GM12878 (cell line): ENCODE measurements around the gene ALCAM. TPM values are rescaled to one million over a fixed set of nuclear protein-coding genes. Genes with fewer than 3 reads are reported as not detected.

ENCODE experiments used
- ATAC-seq: fragments of 200-7000 bp; cut with Tn5 transposase; 3 replicates; pipeline ENCODE4 v1.9.1; 2020; ENCODE audit warnings: mild to moderate bottlenecking, moderate library complexity
- BruUV-seq: library from RNA; stranded (reverse); fragments of 400-500 nt; replicated peaks from 2 replicates; lab custom pipeline; 2021; lab: Mats Ljungman, UMichigan
- CTCF ChIA-PET: fragments of 300-600 bp; sonication (Branson Sonifier 250); formaldehyde crosslinking; extraction: SDS; loops from one replicate; lab custom pipeline; 2021; ENCODE audit warnings: inconsistent platforms; lab: Yijun Ruan, JAX
- POLR2A ChIA-PET: fragments of 350-600 bp; formaldehyde crosslinking; extraction: SDS; loops from one replicate; lab custom pipeline; 2021; ENCODE audit warnings: inconsistent platforms; lab: Charles Lee
- RAD21 ChIA-PET: fragments of 300-600 bp; sonication (Branson Sonifier 250); formaldehyde crosslinking; loops from one replicate; lab custom pipeline; 2023; ENCODE audit warnings: antibody characterized with exemption; ENCODE audit not compliant: unreplicated experiment; lab: Charles Lee
- SMC1A ChIA-PET: fragments of 300-600 bp; sonication (Branson Sonifier 250); formaldehyde crosslinking; loops from one replicate; lab custom pipeline; 2023; ENCODE audit not compliant: unreplicated experiment, uncharacterized antibody; lab: Charles Lee
- DNase-seq: peaks from one replicate; pipeline ENCODE4 v3.0.0-alpha.2; 2011; ENCODE audit warnings: low read depth, low spot score
- FAIRE-seq: peaks from 3 replicates; lab custom pipeline; 2011; peaks lifted over from hg19 to GRCh38; lab: Jason Lieb, UNC
- H2AFZ ChIP-seq: 2 replicates; pipeline ENCODE4 v1.6.0; 2011; ENCODE audit warnings: low read depth, low read length, control low read depth; ENCODE audit not compliant: control insufficient read depth
- H3K27ac ChIP-seq: 2 replicates; pipeline ENCODE4 v1.5.1; 2011; ENCODE audit warnings: control low read depth; ENCODE audit not compliant: control insufficient read depth, insufficient read depth
- H3K27me3 ChIP-seq, 2 experiments: replicated peaks in 1 of 2; 2 replicates each; pipeline versions ENCODE4 v1.6.0 to v1.6.1; 2011; ENCODE audit warnings: low read length in 1 of 2; ENCODE audit not compliant: control insufficient read depth in 2 of 2, insufficient read depth in 2 of 2
- H3K36me3 ChIP-seq, 2 experiments: 2 replicates each; pipeline ENCODE4 v1.5.1; 2011; ENCODE audit warnings: low read length in 1 of 2; ENCODE audit not compliant: control insufficient read depth in 2 of 2, insufficient read depth in 2 of 2
- H3K4me1 ChIP-seq: 2 replicates; pipeline ENCODE4 v1.6.1; 2011; ENCODE audit warnings: mild to moderate bottlenecking, low read length, moderate library complexity, mixed read lengths; ENCODE audit not compliant: control insufficient read depth, insufficient read depth
- H3K4me2 ChIP-seq: 2 replicates; pipeline ENCODE4 v1.6.0; 2011; ENCODE audit warnings: control low read depth; ENCODE audit not compliant: control insufficient read depth, insufficient read depth
- H3K4me3 ChIP-seq: fragments of 200-600 bp; sonication (generic); 2 replicates; pipeline ENCODE4 v1.5.1; 2016
- H3K79me2 ChIP-seq: 2 replicates; pipeline ENCODE4 v1.6.0; 2011; ENCODE audit warnings: low read length; ENCODE audit not compliant: control insufficient read depth, insufficient read depth
- H3K9ac ChIP-seq: 2 replicates; pipeline ENCODE4 v1.8.0; 2011; ENCODE audit warnings: low read length, control low read depth, mixed read lengths; ENCODE audit not compliant: control insufficient read depth, insufficient read depth
- H3K9me3 ChIP-seq: replicated peaks from 3 replicates; pipeline ENCODE4 v1.5.1; 2011; ENCODE audit warnings: mild to moderate bottlenecking, low read length; ENCODE audit not compliant: control insufficient read depth, insufficient read depth
- H4K20me1 ChIP-seq: 2 replicates; pipeline ENCODE4 v1.6.0; 2011; ENCODE audit not compliant: control insufficient read depth, insufficient read depth
- CTCF ChIP-seq, 3 experiments: IDR thresholded peaks in 2 of 3; conservative IDR thresholded peaks in 1 of 3; 2 replicates each; pipeline ENCODE4 v1.5.1; 2011; ENCODE audit warnings: low read depth in 3 of 3, low read length in 3 of 3, mild to moderate bottlenecking in 3 of 3, control low read depth in 2 of 3, moderate library complexity in 2 of 3, inconsistent platforms in 1 of 3, mixed read lengths in 1 of 3; ENCODE audit not compliant: control insufficient read depth in 2 of 3, insufficient read depth in 1 of 3; ENCODE audit errors: extremely low read depth in 1 of 3
- IRF3 ChIP-seq: fragments of 450-650 bp; IDR thresholded peaks from 2 replicates; pipeline ENCODE4 v1.6.1; 2014; ENCODE audit warnings: mild to moderate bottlenecking
- IRF4 ChIP-seq: IDR thresholded peaks from 2 replicates; pipeline ENCODE4 v1.6.1; 2011; ENCODE audit warnings: low read depth, low read length
- JUNB ChIP-seq: IDR thresholded peaks from 2 replicates; pipeline ENCODE4 v1.6.1; 2016; ENCODE audit warnings: antibody characterized with exemption, mild to moderate bottlenecking
- NR2C2 ChIP-seq: IDR thresholded peaks from 2 replicates; pipeline ENCODE4 v1.6.1; 2011; ENCODE audit warnings: borderline replicate concordance, low read depth; ENCODE audit not compliant: control insufficient read depth, insufficient read length
- PAX8 ChIP-seq: fragments of 450-650 bp; IDR thresholded peaks from 2 replicates; pipeline ENCODE4 v1.6.1; 2017; ENCODE audit warnings: mild to moderate bottlenecking, moderate library complexity
- PML ChIP-seq: IDR thresholded peaks from 2 replicates; pipeline ENCODE4 v1.6.1; 2012; ENCODE audit warnings: low read length, inconsistent platforms
- RBBP5 ChIP-seq: fragments of 200-600 bp; sonication (generic); conservative IDR thresholded peaks from 2 replicates; pipeline ENCODE4 v1.6.1; 2016
- RUNX3 ChIP-seq: IDR thresholded peaks from 2 replicates; pipeline ENCODE4 v1.6.1; 2012; ENCODE audit warnings: low read length, inconsistent platforms
- SRF ChIP-seq, 2 experiments: IDR thresholded peaks; 2 replicates each; pipeline ENCODE4 v1.6.1; 2011; ENCODE audit warnings: low read depth in 2 of 2, low read length in 2 of 2, mild to moderate bottlenecking in 1 of 2, moderate library complexity in 1 of 2
- WGBS: methylation state at CpG from one replicate; pipeline ENCODE4 v1.1.6; 2016; ENCODE audit warnings: low lambda C conversion rate; ENCODE audit not compliant: insufficient replicate concordance, insufficient coverage; ENCODE audit errors: missing lambda C conversion rate; 5-methylcytosine and 5-hydroxymethylcytosine counted together
- in situ Hi-C: fragments of 300-500 bp; cut with MboI; formaldehyde crosslinking; loops from 9 replicates; pipeline ENCODE4 v1.14.3; 2018; ENCODE audit warnings: mixed read lengths
- intact Hi-C: fragments of 100-400 bp; cut with micrococcal nuclease; formaldehyde crosslinking; loops from one replicate; pipeline ENCODE4 v1.14.2; 2022; ENCODE audit not compliant: unreplicated experiment
- polyA plus RNA-seq, 11 experiments: library from polyadenylated mRNA; depleted of rRNA in 4 of 11; unstranded in 6 of 11; stranded (reverse) in 5 of 11; fragments of >200 nt; fragmentation: Nextera tagmentation in 4 of 11; fragmentation: Illumina TruSeq in 1 of 11; extraction: Ambion mirVana in 4 of 11; extraction: Trizol in 1 of 11; gene quantifications; 1 replicate in 1 of 11; 2 replicates in 10 of 11; pipeline versions ENCODE4 v1.2.1 to v1.2.3, GENCODE V29; 2011 to 2016; ENCODE audit warnings: inconsistent platforms in 2 of 11, missing spikeins in 2 of 11, low read depth in 1 of 11
- total RNA-seq, 4 experiments: library from RNA; depleted of rRNA in 3 of 4; stranded (reverse); fragments of >200 nt in 3 of 4; fragmentation: Illumina TruSeq in 1 of 4; extraction: Trizol in 1 of 4; gene quantifications; 2 replicates each; pipeline versions ENCODE4 v1.2.1 to v1.2.3, GENCODE V29; 2013 to 2021
- TF ChIP-seq, protein P1 (sequence below): fragments of 450-650 bp; formaldehyde crosslinking; IDR thresholded peaks from 2 replicates; pipeline ENCODE4 v1.5.0; 2022; ENCODE audit warnings: mild to moderate bottlenecking, missing genetic modification characterization

ALCAM gene
- total and polyA plus RNA-seq, 10 of the 15 experiments (the other 5 are each of a cell fraction or from before 2014, with no cell fraction given), result 12.2 to 54.2 (median 32.6) TPM

- no peaks in the 10 kb centered on the region for H3K27me3 ChIP-seq
- TF ChIP-seq IRF4 (no peak), JUNB (no peak), RBBP5 (no peak), SRF (IDR thresholded peaks at IDR 0.05; ENCODE audit: low read depth in 2 of 2, low read length in 2 of 2) (no peak), CTCF (IDR thresholded peaks at IDR 0.05 in 2 of 3, conservative IDR thresholded peaks at IDR 0.05 in 1 of 3; ENCODE audit: control insufficient read depth in 2 of 3, extremely low read depth in 1 of 3, insufficient read depth in 1 of 3, low read depth in 3 of 3, low read length in 3 of 3) (no peak), PML (no peak), PAX8 (no peak), IRF3 (no peak), RUNX3 (no peak), NR2C2 (no peak)
- TF ChIP-seq, protein P1, sequence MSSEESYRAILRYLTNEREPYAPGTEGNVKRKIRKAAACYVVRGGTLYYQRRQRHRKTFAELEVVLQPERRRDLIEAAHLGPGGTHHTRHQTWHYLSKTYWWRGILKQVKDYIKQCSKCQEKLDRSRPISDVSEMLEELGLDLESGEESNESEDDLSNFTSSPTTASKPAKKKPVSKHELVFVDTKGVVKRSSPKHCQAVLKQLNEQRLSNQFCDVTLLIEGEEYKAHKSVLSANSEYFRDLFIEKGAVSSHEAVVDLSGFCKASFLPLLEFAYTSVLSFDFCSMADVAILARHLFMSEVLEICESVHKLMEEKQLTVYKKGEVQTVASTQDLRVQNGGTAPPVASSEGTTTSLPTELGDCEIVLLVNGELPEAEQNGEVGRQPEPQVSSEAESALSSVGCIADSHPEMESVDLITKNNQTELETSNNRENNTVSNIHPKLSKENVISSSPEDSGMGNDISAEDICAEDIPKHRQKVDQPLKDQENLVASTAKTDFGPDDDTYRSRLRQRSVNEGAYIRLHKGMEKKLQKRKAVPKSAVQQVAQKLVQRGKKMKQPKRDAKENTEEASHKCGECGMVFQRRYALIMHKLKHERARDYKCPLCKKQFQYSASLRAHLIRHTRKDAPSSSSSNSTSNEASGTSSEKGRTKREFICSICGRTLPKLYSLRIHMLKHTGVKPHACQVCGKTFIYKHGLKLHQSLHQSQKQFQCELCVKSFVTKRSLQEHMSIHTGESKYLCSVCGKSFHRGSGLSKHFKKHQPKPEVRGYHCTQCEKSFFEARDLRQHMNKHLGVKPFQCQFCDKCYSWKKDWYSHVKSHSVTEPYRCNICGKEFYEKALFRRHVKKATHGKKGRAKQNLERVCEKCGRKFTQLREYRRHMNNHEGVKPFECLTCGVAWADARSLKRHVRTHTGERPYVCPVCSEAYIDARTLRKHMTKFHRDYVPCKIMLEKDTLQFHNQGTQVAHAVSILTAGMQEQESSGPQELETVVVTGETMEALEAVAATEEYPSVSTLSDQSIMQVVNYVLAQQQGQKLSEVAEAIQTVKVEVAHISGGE (CRISPR knock-in tag), result no peak
- TF ChIP-seq, all 136 proteins: peak for 0
- H3K36me3 ChIP-seq, result peaks cover 0 to 17% of the 10 kb centered on the region in 2 experiments; a peak in 3 of 4 replicates
- H3K4me3 ChIP-seq, result no peak overlapping the region
- no peak overlapping the region for H3K27ac ChIP-seq
- ChIA-PET SMC1A (interaction anchor here (1.1 to 2.7 kb wide), 4 partner anchors 10 to 1535 kb away, joined by 3 to 18 read pairs (median 12); no protein-coding TSS in a partner anchor), CTCF (interaction anchor here (3.1 kb wide), 1 partner anchor 12 kb away, joined by 22 read pairs; no protein-coding TSS in a partner anchor), RAD21 (interaction anchor here (1.5 to 1.9 kb wide), 2 partner anchors 12 to 161 kb away, joined by 4 to 7 read pairs; no protein-coding TSS in a partner anchor), POLR2A (no interaction called here)
- no peaks in the 10 kb centered on the region for H3K79me2 ChIP-seq
- in situ Hi-C loops (no loop called here), intact Hi-C loops (no loop called here)
- no peaks in the 10 kb centered on the region for H3K9me3 ChIP-seq
- DNase-seq, result no peak
- no peak overlapping the region for H3K4me2 ChIP-seq
- whole genome bisulfite sequencing, result 100% methylated on average over 1 of the region's 1 CpG
- H4K20me1 ChIP-seq, result no peaks in the 10 kb centered on the region
- ATAC-seq, result no peak
- no peak for FAIRE-seq
- H3K4me1 ChIP-seq, result no peaks in the 10 kb centered on the region
- no peak overlapping the region for H2AFZ ChIP-seq
- no TSS peak for BruUV-seq
- H3K9ac ChIP-seq, result no peak overlapping the region
These were observed 162.7 kb downstream of the ALCAM start for GRCh38 chr3:105529456-105529855.
